SJCRH30 (cell line): ENCODE data around the gene FGFBP2. TPM values are rescaled to one million over a fixed set of nuclear protein-coding genes. Genes with fewer than 3 reads are reported as not detected.

Experiments used
- DNase-seq, 2 experiments: peaks; one replicate each; pipeline ENCODE4 v3.0.0-alpha.2; 2015 to 2020
- H3K27ac ChIP-seq: fragments of 250-450 bp; sonication (Bioruptor Pico); 2 replicates; pipeline ENCODE4 v1.5.1; 2020; ENCODE audit warnings: mild to moderate bottlenecking, moderate library complexity
- H3K27me3 ChIP-seq: fragments of 250-450 bp; sonication (Bioruptor Pico); 2 replicates; pipeline ENCODE4 v1.5.1; 2020; ENCODE audit warnings: mild to moderate bottlenecking, moderate library complexity
- H3K36me3 ChIP-seq: fragments of 250-450 bp; sonication (Bioruptor Pico); 2 replicates; pipeline ENCODE4 v1.5.1; 2020; ENCODE audit warnings: mild to moderate bottlenecking, moderate library complexity
- H3K4me1 ChIP-seq: fragments of 250-450 bp; sonication (Bioruptor Pico); 2 replicates; pipeline ENCODE4 v1.5.1; 2020; ENCODE audit warnings: mild to moderate bottlenecking, moderate library complexity
- H3K4me3 ChIP-seq: fragments of 250-450 bp; sonication (Bioruptor Pico); 2 replicates; pipeline ENCODE4 v1.5.1; 2020; ENCODE audit warnings: mild to moderate bottlenecking, moderate library complexity
- H3K9me3 ChIP-seq: fragments of 250-450 bp; sonication (Bioruptor Pico); replicated peaks from 2 replicates; pipeline ENCODE4 v1.5.1; 2020; ENCODE audit warnings: mild to moderate bottlenecking, moderate library complexity
- total RNA-seq: library from RNA; depleted of rRNA; stranded (reverse); fragments of >200 nt; shearing (Covaris generic); gene quantifications from 2 replicates; pipeline ENCODE4 v1.2.3, GENCODE V29; 2014

Gene FGFBP2
- total RNA-seq, 1 experiment from 2014 or later = not detected

GRCh38 chr4:15986907-15987306 lies 23.9 kb upstream of the FGFBP2 start:
- H3K27ac ChIP-seq = no peak overlapping the region
- 0 out of 2 replicates have a peak, but pooled peaks cover 2% of the 10 kb centered on the region for H3K36me3 ChIP-seq
- H3K4me1 ChIP-seq = no peaks in the 10 kb centered on the region
- no peaks in the 10 kb centered on the region; the same call in 1 of the 2 replicates for H3K9me3 ChIP-seq
- no peaks in the 10 kb centered on the region for H3K27me3 ChIP-seq
- no peak for DNase-seq
- H3K4me3 ChIP-seq = no peak overlapping the region

DNA sequence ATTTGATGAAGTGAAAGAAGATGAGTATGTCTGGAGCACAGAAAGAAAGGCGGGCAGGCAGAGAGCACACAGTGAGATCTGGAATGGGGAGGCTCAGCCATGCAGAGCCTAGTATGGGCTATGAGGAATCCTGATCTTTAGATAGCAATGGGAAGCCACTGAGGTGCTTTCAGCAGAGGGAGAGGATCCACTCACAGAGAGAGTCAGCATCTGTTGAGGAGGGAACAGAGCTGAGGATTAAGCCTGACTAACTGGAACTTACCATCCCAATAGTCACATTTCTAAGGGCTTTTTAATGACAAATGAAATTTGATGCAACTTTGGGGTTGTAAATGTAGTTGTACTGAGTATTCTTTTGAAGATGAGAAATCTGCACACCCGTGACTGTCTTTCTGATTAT lies 20.6 kb upstream of the FGFBP2 start:
- H3K36me3 ChIP-seq = 0 out of 2 replicates have a peak, but pooled peaks cover 2% of the 10 kb centered on the region
- H3K27ac ChIP-seq = no peak overlapping the region
- no peaks in the 10 kb centered on the region for H3K27me3 ChIP-seq
- no peak overlapping the region for H3K4me3 ChIP-seq
- H3K9me3 ChIP-seq = no peaks in the 10 kb centered on the region
- H3K4me1 ChIP-seq = no peaks in the 10 kb centered on the region
- DNase-seq = no peak

DNA sequence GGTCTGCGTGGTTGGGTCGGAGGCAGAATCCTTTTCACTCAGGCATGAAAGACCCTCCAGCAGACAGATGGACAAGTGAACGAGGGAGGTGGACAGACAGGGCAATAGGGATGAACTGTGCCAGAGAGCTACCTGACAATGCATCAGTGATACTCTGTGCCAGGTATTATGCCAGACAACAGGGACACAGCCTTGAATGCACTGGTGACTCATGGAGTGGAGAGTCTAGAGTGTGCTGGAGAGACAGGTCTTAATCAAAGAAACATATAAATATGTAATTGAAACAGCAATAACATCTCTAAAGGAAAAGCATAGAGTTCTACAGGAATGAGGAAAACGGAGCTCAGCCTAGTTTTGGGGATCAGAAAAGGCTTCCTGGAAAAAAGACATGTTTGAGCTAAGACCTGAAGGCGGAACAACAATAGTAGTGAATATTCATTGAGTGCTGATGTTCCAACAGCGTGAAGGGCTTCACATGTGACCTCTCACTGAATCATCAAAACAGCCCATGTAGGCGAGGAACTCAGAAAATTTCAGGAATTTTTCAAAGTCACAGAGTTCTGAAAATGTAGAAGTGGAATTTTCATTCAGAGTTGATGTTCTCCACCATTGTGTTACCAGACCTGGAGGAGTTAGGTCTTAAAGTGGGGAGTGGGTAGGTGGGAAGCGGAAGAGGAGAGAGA lies 20.0 kb upstream of the FGFBP2 start:
- H3K4me3 ChIP-seq = no peak overlapping the region
- H3K27ac ChIP-seq = no peak overlapping the region
- no peaks in the 10 kb centered on the region for H3K9me3 ChIP-seq
- DNase-seq = no peak
- H3K27me3 ChIP-seq = no peaks in the 10 kb centered on the region
- 0 out of 2 replicates have a peak, but pooled peaks cover 2% of the 10 kb centered on the region for H3K36me3 ChIP-seq
- H3K4me1 ChIP-seq = no peaks in the 10 kb centered on the region

DNA sequence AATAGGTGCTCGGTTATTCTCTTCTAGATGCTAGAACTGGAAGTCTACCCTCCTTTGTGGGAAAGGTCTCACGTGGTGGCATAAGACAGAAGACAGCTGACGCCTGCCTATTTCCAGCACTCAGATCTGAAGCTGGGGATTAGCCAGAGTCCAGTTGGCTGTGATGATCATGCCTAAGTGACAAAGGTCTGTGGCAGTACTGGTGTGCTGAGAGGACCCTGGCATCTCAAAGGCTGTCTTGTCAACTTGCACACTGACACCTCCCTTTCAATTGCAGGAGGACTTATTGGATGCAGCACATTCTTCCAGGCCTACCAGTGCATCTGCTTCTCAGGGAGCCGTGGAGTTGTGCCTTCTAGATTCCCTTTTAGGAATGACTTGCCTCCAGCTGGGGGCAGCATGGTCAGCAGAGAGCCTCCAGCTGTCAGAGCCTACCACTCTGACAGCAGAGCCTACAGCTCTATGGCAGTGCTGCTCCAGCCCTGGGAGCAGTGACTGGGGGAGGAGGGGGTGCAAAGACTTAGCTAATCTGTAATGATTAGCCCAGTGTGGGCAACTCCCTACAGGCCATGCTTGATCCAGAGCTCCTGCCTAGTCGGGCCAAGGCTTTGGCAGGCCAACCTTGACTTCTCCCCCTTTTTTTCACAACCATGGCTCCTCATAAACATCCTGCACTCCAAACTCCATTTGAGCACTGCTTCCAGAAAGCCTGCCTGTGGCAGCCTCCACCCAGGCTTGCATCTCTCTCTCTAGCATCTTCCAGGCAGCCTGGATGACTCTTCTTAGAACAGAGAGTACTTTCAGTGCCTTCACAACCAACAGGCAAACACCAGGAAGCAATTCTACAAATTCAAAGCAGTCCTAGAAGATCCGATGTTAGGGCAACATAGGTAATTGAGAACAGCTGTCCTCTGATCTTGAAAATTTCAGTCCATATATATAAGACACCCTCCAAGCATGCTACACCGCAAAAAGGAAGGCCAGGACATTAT lies 13.8 kb upstream of the FGFBP2 start:
- H3K36me3 ChIP-seq = no peaks in the 10 kb centered on the region
- H3K4me1 ChIP-seq = no peaks in the 10 kb centered on the region
- H3K27me3 ChIP-seq = no peaks in the 10 kb centered on the region
- DNase-seq = peak; percentile 22 to 42
- H3K4me3 ChIP-seq = no peak overlapping the region
- H3K27ac ChIP-seq = no peak overlapping the region
- no peaks in the 10 kb centered on the region for H3K9me3 ChIP-seq

DNA sequence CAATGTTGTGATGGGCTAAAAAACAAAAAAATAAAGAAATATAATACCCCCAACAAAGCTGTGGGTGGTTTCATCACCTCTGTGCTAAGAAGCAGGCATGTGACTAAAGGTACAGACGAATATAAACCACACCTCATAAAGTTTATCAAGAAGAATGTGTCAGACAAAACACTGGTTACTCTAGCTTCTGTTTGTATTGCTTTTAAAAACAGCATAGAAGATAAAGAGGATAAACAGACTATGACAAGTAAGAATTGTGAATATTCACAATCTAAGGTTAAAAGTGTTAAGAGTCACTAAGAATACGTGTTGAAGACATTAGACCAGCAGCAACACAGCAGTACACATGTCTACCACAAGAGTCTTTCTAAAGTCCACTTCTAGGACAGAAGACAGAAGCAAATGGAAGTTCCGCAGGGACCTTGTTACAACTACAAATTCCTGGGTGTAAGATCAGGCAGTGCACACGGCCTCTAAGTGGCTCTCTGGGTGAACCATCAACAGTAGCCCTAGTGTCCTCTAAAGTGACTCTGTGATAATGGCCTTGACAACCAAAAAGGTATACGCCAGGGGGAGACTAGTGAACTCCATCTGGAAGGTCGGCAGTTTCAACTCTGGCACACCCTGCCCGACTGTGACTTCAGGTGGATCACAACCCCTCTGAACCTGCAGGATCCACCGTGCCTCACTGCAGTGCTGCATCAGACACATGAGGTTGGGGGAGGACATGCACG lies 8.3 kb upstream of the FGFBP2 start:
- no peak for DNase-seq
- no peaks in the 10 kb centered on the region for H3K9me3 ChIP-seq
- no peaks in the 10 kb centered on the region for H3K4me1 ChIP-seq
- H3K27me3 ChIP-seq = no peaks in the 10 kb centered on the region
- H3K4me3 ChIP-seq = no peak overlapping the region
- H3K27ac ChIP-seq = no peak overlapping the region
- H3K36me3 ChIP-seq = no peaks in the 10 kb centered on the region

DNA sequence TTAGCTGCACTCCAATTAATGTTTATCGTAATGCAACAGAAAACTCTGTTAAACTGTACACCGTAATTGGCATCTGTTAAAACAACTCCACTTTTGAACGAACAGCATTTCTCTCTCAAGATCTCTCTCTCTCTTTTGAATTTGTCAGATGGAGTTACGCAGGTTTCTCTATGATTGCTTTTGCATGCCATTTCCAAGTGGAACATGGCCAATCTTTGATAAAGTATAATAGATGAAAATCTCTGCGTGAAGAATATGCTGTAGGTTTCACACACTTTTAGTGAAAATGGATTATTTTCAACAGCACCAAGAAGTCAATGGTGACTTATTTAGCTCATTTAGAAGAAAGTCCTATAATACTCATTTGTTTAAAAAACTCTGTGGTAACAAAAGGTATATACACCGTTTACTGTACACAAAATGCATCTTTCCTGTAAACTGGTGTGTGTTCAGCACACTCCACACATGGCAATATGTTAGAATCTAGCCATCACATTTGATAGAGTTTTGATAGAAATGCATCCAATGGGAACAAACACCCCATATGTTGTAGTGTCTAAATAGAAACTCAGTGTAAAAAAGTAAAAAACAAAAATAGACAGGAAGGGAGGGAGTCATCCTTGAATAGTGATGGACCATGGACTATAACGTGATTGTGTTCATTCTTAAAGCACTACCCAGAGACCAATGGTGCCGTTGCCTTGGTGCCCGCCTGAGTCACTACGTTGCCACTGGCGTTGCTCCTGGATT lies 5.8 kb upstream of the FGFBP2 start:
- no peak overlapping the region for H3K27ac ChIP-seq
- no peaks in the 10 kb centered on the region for H3K4me1 ChIP-seq
- DNase-seq = no peak
- no peak overlapping the region for H3K4me3 ChIP-seq
- no peaks in the 10 kb centered on the region for H3K36me3 ChIP-seq
- H3K9me3 ChIP-seq = no peaks in the 10 kb centered on the region
- no peaks in the 10 kb centered on the region for H3K27me3 ChIP-seq

- H3K36me3 ChIP-seq = no peaks in the 10 kb centered on the region
- H3K4me3 ChIP-seq = no peak overlapping the region
- H3K9me3 ChIP-seq = no peaks in the 10 kb centered on the region
- no peaks in the 10 kb centered on the region; the same call in 1 of the 2 replicates for H3K27me3 ChIP-seq
- no peak for DNase-seq
- no peak overlapping the region for H3K27ac ChIP-seq
- peaks cover 14% of the 10 kb centered on the region for H3K4me1 ChIP-seq
These were observed 2.4 kb upstream of the FGFBP2 start for GRCh38 chr4:15965325-15965724.

DNA sequence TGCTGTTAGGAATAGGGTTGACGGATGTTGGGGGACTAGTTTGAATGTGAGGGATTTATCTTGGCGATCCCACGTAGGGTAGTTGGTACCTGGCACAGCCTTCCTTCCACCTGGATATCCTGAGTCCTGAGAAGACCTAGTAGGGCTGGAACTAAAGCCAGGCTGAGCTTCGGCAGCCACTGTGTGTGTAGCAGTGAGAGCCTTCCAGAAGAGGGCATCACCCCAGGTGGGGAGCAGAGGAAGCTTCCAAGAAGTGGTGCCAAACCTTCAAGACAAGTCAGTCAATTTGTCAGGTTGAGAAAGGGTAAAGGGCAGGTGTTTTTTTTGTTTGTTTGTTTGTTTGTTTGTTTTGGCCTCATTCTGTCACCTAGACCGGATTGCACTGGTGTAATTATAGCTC lies 1.2 kb upstream of the FGFBP2 start:
- H3K27me3 ChIP-seq = no peaks in the 10 kb centered on the region; the same call in 1 of the 2 replicates

DNA sequence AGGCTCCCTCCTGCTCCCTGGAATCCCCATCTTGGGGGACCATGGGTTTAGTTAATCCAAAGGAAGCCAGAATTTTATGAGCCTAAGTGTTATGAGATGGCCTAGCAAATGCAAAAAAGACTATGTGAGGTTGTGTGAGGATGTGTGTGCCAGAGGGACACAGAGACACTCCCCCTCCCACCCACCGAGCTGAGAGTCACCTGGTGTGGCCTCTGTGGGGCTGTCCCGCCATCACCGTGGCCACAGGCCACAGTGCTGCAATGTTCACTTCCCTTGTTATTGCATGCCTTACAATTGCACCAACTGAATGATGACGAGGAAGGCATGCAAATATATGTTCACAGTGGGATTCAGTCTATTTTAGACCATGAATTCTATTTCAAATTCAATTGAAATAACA lies 601 bp upstream of the FGFBP2 start:
- Histone ChIP-seq H3K36me3 (no peaks in the 10 kb centered on the region), H3K4me1 (peaks cover 17% of the 10 kb centered on the region), H3K4me3 (no peak overlapping the region), H3K27me3 (no peaks in the 10 kb centered on the region; the same call in 1 of the 2 replicates), H3K27ac (no peak overlapping the region), H3K9me3 (no peaks in the 10 kb centered on the region)
- DNase-seq = no peak

More for the DNA sequence above, 1.2 kb upstream of the FGFBP2 start:
- H3K4me3 ChIP-seq = no peak overlapping the region
- H3K36me3 ChIP-seq = no peaks in the 10 kb centered on the region
- DNase-seq = no peak
- H3K27ac ChIP-seq = no peak overlapping the region
- H3K4me1 ChIP-seq = peaks cover 17% of the 10 kb centered on the region
- H3K9me3 ChIP-seq = no peaks in the 10 kb centered on the region

DNA sequence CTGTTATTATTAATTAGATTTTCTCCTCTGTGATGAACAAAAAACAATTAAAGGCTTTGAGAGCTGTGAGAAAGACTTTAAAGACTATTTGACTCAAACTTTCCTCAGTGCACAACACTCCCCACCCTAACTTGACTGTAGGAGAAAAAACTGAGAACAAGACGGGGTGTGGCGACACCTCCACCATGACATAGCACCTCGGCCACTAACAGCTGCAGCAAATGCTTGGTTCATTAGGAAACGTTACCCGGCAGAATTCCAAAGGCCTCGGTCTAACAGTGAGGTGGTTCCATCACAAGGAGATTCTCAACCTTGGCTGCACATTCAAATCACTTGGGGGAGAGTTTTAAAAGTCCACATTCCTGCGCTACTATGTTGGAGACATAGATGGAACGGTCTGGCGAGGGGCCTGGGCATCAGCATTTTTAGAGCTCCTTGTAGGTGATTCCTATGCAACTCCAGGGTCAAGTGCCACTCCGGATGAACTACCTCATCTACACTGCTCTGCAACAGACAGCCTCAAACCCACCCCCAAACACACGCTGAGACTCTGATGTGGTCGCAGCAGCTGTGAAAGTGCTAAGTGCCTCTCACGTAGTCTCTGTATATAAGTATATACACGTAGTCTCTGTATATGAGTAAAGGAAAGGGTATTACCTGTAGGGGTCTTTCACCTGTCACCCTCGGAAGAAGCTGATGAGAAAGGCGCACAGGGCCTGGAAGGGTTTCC lies 1.0 kb downstream of the FGFBP2 start:
- no peak overlapping the region for H3K27ac ChIP-seq
- DNase-seq = peak; percentile 51 to 64

DNA sequence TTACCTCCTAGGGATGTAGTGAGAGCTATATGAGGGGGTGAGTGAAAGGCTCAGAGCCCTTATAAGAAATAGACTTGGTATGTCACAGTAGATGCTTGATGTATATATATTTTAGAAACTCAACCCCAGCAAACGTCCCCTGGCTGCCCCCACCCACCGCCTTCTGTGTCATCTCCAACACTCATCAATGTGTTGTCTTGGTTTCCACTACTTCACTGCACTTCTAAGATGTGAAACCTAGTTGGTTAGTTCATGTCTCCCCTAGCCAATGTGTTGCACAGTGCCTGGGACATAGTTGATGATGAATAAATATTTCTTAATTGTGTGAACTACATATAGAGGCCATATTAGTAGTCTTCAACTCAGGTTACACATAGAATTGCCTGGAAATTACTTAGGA lies 4.4 kb downstream of the FGFBP2 start:
- Histone ChIP-seq H3K4me3 (no peak overlapping the region), H3K9me3 (no peaks in the 10 kb centered on the region), H3K27ac (no peak overlapping the region), H3K27me3 (no peaks in the 10 kb centered on the region; the same call in 1 of the 2 replicates), H3K4me1 (peaks cover 17% of the 10 kb centered on the region), H3K36me3 (no peaks in the 10 kb centered on the region)
- no peak for DNase-seq

More for the DNA sequence above, 1.0 kb downstream of the FGFBP2 start:
- no peaks in the 10 kb centered on the region for H3K9me3 ChIP-seq
- H3K27me3 ChIP-seq = no peaks in the 10 kb centered on the region; the same call in 1 of the 2 replicates
- H3K4me3 ChIP-seq = no peak overlapping the region
- H3K4me1 ChIP-seq = peaks cover 17% of the 10 kb centered on the region
- H3K36me3 ChIP-seq = no peaks in the 10 kb centered on the region

GRCh38 chr4:15956179-15956850 lies 6.7 kb downstream of the FGFBP2 start:
- H3K27ac ChIP-seq = no peak overlapping the region
- no peaks in the 10 kb centered on the region for H3K9me3 ChIP-seq
- no peaks in the 10 kb centered on the region for H3K27me3 ChIP-seq
- H3K4me1 ChIP-seq = peaks cover 7% of the 10 kb centered on the region
- H3K36me3 ChIP-seq = no peaks in the 10 kb centered on the region
- peak; percentile 64 to 80 for DNase-seq
- no peak overlapping the region for H3K4me3 ChIP-seq

DNA sequence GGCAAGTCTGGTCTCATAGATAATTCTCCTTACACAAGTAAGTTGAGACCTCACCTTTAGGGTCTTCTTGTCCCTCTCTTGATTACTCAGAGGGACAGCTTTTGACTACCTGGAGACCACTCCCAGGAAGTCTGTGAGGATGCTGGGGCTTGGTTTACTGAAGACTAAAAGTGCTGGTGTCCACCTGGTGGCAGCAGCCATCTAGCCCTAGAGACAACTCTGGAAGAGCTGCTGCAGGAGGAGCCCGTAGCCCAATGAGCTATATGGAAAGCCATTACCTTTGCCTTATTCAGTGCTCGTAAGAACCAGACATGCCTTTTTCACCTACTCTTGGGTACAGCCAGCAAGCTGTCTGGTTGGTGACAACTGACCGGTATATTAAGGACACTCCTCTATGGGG lies 7.3 kb downstream of the FGFBP2 start:
- H3K27ac ChIP-seq = no peak overlapping the region
- H3K36me3 ChIP-seq = no peaks in the 10 kb centered on the region
- no peak for DNase-seq
- H3K27me3 ChIP-seq = no peaks in the 10 kb centered on the region
- no peaks in the 10 kb centered on the region for H3K9me3 ChIP-seq
- H3K4me1 ChIP-seq = peaks cover 3% of the 10 kb centered on the region
- H3K4me3 ChIP-seq = no peak overlapping the region
